Activated CD4-positive, alpha-beta T cell treated with anti-CD3 and anti-CD28 coated beads for 4 hours (primary cell): ENCODE data around the gene TMEM131.

Experiments
- DNase-seq, 2 donors: peaks; one replicate each; pipeline ENCODE4 v3.0.0-alpha.2; 2020

The TMEM131 gene

DNA sequence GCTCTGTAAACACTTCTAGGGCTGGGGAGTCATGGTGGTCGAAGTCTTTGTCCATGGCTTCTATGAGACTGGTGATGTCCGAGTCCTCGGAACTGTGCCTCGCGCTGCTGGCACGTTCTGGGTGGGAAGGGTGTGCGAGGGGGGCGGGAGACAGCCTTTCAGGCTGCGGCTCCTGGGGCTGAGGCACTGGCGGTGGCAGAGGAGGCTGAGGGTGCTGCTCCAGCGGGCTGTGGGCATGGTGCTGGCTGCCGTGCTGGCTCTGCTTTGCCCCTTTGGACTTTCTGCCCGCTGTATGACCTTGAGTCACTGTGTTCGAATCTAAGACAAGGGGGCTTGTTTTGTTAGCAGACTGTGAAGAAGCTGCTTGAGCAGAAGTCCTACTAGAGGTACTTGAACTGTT, 203.3 kb downstream of the TMEM131 start:
- no peak for DNase-seq

DNA sequence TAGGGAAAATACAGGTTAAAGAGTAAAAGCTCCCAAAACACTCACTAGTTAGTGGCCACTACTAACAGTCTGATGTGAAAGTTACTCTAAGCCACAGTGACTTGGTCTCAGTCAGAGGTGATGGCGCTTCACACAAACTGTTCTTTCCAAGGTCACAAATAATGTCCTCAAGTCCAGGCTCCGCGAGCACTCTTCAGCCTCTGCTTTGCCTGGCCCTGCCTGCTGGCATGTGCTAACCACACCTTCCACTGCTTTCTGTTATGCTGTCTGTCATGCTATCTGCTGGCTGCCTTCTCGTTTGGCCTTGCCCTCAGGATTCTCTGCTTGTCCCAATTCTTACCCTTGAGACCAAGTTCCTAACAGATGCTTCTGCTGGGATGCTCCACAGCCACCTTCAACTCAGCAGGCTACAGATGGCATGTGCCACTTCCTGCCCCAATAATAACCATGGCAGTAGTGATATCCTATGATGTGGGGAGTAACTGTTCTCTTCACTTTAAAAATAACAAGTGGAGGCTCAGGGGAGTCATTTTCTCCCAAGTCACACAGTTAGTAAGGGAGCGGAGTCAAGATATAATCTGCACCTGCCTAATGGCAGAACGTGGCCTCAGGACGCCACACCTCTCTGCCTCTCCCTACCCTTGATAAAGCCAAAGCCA, 206.6 kb downstream of the TMEM131 start:
- DNase-seq, result no peak

DNA sequence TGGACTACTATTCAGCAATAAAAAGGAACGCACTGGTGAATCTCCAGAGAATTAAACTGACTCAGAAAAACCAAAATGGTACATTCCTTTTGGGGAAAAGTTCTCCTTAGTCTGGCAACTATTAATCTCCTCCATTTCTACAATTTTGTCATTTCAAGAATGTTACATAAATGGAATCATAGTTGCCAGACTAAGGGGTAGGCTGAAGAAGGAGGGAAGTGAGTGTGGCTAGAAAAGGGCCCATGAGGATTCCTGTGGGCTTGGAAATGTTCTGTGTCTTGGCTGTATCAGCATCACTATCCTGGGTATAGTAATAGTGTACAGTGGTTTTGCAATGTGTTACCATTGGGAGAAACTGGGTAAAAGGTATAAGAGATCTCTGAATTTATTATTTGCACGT, 209.9 kb downstream of the TMEM131 start:
- no peak for DNase-seq

DNA sequence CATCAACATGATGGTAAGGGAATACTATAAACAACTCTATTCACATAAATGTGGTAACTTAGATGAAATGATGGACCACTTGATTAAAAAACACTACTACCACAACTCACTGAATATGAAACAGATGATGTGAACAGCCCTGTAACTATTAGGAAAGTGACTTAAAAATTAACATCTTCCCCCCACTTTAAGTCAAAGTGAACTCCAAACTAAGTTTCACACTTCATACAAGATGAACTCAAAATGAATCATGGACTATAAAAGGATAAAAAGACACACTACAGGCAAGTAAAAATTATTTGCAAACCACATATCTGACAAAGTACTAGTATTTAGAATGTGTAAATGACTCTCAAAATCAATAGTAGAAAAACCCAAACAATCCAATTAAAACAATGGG, 210.8 kb downstream of the TMEM131 start:
- DNase-seq, result no peak

DNA sequence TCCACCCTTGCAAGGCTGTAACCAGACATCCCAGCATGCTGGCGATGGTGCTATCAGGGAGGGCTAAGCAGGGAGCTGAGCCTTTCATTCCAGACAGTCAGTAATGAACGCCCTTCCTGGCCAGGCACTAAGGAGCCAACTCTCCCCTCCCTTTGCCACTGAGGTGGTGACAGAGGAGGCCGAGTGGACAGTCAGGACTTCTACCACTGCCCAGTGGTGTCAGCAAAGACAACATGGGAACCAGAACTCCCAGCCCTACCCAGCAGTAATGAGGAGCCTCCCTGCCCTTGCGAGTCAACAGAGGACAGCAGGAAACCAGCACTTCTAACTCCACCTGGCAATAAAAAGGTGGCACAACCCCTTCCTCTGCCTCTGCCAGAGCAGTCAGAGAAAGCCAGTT, 213.8 kb downstream of the TMEM131 start:
- DNase-seq, result no peak

DNA sequence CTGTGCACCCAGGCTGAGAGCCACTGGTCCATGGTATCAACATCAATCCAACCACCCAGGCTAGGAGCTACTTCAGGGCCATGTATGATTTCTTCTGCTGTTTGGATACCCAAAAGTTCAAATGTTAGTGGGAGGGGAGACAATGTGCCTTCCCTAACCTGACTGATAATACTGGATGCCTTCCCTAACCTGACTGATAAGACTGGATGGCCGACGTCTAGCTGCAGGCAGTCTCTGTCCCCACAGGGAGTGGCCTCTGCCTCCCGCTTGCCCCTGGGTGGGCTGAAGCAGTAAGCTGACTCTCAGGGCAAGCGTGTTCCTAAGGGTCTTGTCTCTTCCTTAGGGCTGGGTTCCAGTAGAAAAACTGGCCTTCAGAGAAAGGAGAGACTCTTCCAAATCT, 216.6 kb downstream of the TMEM131 start:
- no peak for DNase-seq

DNA sequence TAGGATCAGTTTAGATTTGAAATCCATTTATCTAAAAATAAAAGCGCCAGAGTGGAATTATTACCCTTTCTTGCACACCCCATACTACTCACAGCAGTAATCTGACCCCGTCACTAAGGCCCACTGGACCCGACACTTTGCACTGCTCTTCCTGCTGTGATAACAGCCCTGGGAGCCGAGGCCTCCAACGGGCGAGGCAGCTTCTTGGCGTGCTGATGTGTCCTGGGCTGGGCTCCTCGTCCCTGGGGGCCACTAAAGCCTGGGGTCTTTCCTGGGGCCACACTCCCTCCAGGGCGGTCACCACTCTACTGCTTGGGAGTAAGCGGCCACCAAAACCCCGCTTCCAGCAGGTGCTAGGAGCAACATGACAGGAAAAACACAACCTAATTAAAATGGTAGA, 220.7 kb downstream of the TMEM131 start:
- no peak for DNase-seq

DNA sequence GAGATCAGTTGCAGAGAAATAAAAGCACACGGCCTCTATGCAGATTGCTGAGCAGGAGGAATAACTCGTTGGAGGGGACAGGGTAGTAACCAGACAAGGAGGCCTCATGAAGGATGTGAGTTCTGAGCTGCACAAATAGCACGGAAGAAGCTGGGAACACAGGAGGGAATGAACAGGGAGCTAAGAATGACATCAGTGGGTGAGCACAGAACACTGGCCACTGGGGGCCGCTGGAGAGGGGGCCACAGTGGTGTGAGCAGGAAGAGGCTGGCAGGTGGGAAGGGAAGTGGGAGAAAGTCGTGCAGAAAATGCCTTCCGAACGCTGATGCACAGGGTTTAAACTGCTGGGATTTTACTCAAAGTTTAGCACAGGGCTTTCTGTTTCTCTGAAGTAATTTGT, 221.3 kb downstream of the TMEM131 start:
- no peak for DNase-seq

DNA sequence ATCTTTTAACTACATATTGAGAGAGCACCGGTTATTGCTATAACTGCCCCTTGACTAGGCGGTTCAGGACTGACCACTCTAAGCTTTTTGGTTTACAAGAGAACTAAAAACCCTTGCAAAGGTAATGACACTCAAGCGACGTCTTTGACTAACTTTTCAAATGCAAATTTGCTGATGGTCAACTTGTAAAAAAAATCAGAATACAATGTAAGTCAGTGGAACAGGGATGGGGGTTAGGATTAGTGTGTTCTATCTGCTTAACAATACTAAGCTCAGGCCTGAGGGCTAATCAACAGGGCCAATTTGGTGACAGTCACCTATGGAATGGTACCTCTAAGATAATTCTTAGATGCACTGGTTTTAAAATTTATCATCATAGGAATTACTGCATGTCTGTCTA, 225.3 kb downstream of the TMEM131 start:
- DNase-seq, result no peak

DNA sequence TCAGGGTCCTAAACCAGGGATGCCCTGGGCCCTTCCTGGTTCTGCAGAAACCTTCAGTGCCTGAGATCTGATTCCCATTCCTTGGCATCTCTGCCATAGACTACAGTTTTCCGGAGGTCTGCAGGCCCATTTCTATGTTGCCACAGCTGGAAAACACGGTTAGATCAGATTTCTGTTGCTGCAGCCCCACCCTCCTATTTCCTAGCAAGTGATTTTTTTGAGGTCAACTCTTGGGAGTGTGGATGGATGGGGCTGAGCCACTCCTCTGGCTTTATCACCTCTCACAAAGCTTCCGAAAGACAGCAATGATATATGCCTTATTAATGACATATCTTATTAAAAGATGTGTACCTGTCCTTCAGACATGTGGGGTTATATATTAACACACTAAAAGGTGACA, 226.0 kb downstream of the TMEM131 start:
- DNase-seq, result no peak

DNA sequence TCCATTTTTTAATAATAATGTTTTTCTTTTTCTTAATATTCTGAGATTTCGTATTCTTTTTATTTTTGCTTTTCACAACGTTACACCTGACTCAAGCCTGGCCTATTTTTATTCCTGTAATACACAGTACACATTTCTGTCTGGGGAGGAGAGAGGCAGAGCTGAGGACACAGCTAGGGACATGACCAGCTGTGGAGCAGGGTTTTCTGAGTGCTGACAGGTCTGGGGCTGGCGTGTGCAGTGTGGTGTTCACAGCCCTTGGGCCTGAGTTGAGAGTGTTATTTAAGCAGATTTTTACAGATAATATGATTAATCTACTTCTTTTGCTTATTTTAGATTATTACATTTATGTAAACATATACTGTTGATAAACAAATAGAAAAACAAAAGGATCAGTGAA, 226.4 kb downstream of the TMEM131 start:
- DNase-seq, result no peak

DNA sequence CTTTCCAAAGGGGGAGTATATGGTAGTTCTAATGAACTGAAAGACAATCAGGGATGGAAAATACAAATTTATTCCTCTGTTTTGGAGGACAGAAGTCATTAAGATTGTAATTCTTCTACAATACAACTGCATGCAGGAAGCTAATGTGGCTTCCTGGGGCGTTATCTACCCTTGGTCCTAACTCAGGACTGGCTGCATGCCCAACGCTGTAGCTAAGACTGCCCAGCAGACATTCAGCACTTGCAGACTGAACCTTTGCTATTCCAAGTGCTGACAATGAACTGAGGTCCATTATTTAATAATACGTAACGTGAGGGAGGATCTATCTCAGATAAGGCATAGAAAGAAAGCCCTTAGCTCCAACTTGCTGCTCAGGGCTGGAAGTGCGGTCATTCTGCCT, 229.2 kb downstream of the TMEM131 start:
- DNase-seq, result no peak

DNA sequence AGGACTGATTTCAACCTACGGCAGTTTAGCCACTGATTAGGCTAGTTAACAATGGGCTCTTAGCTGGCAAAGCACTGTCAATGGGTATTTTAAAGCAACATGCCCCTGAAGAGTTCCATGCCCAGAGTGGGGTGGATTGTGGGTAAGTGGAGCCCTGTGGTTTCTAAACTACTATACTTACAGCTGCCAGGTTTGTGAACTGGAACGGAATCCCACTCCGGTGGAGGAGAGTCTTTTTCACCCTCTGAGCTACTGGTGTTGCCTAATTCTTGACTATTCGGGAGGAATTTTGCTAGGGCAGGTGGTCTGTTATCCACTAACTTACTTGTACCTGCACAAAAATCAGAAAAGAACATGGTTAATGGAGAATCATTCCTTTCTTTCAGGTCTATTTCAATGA, 229.8 kb downstream of the TMEM131 start:
- DNase-seq, result no peak

DNA sequence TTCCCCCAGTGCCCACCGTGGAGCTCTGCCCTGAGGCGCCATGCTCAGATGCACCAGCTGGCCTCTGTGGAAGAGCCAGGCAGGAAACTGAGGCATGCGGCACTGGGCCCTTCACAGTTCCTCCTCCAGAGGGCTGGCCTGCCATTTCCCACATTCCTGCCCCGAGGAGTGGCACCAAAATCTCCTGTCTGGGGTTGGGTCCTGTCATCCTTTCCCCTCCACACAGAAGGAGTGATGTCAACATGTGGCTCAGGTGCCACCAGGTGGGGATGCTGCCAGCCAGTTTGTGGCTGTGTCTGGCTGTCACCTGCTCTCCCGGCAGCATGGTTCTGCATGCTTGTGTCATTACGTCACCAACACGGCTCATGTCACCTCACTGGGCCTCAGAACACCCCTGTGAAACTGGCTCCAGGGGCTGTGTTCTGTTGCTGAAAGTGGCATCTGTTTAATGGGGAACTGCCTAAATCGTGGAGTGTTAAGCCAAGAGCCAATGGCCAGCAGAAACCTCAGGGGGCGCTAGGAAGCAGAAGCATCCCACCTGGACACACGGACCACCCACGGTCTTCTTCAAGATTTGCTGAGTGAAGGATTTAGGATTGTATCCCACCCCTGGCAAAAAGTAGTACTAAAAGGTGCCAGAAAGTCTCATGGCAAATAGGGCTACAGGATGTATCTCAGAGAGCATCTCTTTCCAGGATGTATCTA, 231.0 kb downstream of the TMEM131 start:
- DNase-seq, result no peak

DNA sequence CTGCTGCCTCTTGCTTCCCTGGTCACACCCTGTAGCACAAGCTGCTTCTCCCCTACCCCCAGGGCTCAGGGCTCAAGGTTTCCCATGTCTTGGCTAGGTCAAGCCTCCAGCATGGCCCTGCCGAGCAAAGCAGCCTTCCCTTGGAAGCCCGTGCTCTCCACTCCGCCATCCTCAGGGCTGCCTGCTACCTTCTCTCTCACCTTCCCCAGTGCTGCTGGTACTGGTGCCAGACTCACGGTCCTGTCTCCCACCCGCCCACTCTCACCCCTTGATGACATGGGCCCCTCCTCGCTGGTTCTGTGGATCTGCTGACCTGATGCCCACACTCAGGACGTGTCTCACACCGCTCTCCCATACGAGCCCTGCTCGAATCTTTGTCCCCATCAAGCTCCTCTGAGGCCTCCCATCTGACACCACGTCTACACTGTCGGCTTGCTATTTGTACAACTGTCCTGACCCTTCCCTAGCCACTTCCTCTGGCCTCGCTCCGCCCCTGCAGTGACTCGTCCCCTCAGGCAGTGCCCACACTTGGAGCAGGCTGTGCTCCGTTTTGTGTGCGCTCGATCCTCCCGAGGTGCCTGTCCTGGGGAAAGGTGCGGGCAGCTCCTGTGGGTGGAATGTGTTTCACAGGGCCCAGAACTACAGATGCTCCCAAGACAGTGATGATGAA, 232.4 kb downstream of the TMEM131 start:
- DNase-seq, result no peak

DNA sequence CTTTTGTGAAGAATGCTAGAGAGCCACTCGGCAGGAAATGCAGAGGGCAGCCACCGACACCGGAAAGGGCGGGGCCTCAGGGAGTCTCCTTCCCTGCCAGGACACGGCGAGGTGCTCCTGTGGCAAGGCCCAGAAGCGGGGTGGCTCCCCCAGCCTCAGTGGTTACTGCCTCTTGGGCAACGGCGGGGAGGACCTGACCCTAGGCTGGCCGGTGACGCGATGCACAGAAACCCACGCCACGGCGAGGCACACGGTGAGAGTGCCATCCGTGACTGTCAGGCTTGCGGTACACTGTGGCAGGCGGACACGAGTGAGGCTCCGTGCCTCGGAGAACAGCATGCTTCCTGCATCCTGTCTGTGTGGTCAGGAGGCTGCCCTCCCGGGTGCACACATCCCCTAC, 234.6 kb downstream of the TMEM131 start:
- peak; percentile 24 to 38 for DNase-seq

DNA sequence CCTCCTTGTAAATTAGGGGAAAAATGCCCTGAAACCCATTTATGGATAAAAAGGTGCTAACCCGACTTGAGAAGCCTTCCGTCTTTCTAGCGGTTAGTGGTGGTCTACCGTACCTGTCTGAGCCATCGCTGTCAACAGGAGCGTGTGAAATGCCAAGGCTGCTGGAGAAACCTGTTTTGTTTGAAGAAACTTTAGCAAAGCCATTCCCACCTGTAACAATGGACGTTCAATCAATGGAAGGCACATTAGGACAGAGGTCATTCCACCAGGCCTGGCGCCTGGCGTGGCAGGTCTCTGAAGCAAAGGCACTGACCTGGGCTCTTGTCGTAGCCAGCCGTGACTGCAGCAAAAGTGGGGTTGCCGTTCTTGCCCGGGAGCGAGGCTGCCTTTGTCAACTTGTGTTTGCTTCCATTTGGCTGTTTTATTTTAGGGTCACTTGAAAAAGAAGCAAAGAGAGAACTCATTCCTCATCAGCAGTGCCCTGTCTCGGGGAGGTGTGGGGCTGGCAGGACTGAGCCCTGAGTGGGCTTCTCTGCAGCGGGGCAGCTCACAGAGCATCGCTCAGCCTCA, 235.2 kb downstream of the TMEM131 start:
- no peak for DNase-seq

DNA sequence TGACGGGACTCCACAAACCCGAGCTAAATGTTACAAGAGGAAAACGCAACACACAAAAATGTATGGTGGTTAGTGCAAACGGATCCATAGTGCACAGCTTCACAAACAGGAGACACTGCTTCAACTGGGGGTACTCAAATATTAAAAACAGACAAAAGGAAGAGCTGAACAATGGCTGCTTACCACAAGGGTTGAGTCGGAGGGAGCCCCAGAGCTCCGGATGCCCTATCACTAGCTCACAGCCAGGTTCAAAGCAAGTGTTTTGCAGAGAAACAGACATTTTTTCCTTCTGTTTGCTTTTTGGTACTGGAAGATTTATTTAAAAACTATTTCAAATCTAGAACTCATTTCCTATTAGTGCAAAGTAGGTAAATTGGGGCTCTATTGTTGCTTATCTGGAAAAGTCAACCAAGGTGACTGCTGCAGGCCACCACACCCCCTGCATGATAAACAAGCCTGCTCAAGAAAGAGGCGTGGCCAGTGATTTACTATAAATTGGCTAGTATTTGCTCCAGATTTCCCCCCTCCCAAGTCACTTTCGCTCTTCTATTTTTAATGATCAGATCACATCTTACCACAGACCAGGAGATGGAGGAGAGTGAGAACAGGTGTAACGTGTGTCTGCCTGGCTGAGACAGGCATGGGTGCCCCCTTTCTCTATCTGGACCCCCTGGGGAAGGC, 235.9 kb downstream of the TMEM131 start:
- no peak for DNase-seq

DNA sequence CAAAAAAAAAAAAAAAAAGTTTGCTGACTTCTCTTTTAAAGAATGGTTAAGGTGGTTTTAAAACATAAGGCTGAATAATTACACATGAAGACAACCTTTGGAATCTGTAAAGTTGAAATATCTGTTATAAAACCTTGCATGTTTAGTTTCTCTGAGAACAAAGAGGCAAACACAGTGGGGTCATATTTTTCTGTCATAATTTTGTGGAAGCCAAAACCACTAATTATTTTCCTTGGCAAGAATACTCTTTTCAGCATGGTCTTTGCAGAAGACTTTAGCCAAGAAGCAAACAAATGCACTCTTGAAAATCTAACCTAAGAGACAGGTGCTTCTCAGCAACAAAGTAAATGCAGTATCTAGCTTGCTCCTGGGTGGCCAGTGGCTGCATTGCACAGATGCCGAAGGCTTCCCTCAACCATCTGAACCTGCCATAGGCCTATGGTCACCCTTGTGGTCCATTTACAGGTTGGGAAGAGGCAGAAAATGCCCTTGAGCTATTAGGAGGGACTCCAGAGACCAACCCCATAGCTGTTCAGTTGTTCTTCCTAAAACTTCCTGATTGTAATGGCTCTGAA, 237.5 kb downstream of the TMEM131 start:
- DNase-seq, result no peak

DNA sequence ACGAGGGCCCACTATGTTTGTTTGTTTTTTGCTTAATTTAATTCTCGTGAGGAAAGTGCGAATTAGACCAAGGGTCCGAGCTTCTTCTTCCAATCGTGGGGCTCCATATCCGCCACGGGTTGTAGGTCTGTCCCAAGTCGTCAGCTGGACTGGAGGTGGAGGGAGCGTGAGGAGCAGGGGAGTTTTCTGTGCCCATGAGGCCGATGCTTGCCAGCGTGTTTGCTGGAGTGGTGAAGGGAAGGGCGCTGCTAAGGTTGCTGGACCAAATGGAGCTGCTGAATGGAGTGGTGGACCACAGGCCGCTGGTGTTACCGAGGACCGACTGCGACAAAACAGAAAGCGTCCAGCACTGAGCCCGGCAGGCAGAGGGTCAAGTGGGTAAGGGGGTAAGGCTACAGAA, 238.7 kb downstream of the TMEM131 start:
- no peak for DNase-seq

DNA sequence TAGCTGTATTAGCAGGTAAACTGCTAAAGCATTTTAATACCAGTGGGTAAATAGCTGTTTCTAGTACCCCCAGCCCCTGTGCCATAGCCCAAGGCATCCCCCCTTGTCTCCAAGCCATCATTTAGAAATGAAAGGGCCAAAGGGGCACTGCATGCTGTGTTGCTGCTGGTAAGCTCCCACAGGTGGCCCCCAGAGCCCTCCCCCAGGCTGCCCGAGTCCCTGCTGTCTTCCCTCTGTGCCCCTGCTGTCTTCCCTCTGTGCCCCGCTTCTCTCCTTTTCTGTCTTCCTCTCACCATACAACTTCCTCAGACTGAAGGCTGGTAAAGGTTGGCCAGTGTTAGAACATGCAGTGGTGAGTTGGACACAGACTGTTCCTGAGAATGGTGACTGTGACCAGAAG, 240.3 kb downstream of the TMEM131 start:
- DNase-seq, result no peak

DNA sequence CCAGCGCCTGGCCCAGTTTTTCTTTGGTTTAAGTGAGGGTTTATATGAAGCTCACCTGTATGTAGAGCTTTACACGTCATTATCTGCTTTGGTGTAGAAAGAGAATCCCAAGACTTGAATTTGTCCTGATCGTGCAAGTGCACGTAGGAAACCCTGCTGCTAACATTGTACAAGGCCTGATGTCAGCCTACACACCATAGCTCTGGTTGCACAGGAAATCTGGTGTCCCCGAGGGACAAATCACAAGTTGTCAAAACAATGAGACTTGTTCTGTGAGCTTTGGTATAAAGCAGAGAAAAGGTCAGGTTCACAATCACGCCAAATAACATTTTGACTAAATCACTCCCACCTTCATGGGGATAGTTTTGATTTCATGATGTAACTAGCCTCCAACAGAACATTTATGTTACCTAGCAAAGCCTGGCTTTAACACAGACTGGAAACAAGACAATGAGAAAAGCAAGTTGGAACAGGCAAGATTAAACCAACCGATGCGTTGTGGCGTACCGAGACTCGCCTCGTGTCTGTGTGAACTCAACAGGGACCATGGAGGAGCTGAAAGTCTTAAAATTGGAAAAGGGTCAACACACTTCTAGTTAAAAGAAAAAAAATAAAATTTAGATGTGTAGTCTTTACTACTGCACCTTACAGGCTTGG, 240.9 kb downstream of the TMEM131 start:
- DNase-seq, result no peak
